Measurements from ENCODE around the gene FGD4. TPM values are rescaled to one million over a fixed set of nuclear protein-coding genes. Genes with fewer than 3 reads are reported as not detected.

The FGD4 gene
- total and polyA plus RNA-seq, 9 of the 15 experiments (the other 6 are each of a cell fraction or from before 2014, with no cell fraction given) = 0.05 to 0.51 (median 0.27) TPM

GRCh38 chr12:32536000-32536345 is 136.6 kb downstream of the FGD4 start:
- in situ Hi-C loops (cut with MboI) = no loop called here
- ChIA-PET CTCF (ENCODE audit: low intra/inter-chr PET ratio) (no interaction called here), POLR2A (interaction anchor here (0.7 to 1.4 kb wide), 2 partner anchors 10 to 13 kb away, joined by 3 read pairs; no protein-coding TSS in a partner anchor)
- no peak for FAIRE-seq
- Histone ChIP-seq H3K27ac (ENCODE audit: extremely low read depth, low read depth, low read length) (no peak overlapping the region), H3K4me1 (replicated peaks in 1 of 2; ENCODE audit: control insufficient read depth in 2 of 2, insufficient read depth in 2 of 2, low read length in 2 of 2) (no peaks in the 10 kb centered on the region), H3K9me3 (replicated peaks; ENCODE audit: control insufficient read depth, insufficient read depth, low read depth, low read length) (no peaks in the 10 kb centered on the region), H3K36me3 (ENCODE audit: control insufficient read depth, insufficient read depth, low read length) (no peaks in the 10 kb centered on the region), H3K4me3 (no peak overlapping the region), H3K9me1 (ENCODE audit: control insufficient read depth, insufficient read depth, low read length) (no peaks in the 10 kb centered on the region), H3K9ac (ENCODE audit: insufficient read depth in 1 of 2, low read depth in 2 of 2, low read length in 2 of 2) (no peak overlapping the region), H4K20me1 (replicated peaks; ENCODE audit: control insufficient read depth, insufficient read depth, low read length) (no peaks in the 10 kb centered on the region), H3K4me2 (ENCODE audit: insufficient read depth, low read length) (no peak overlapping the region), H3K79me2 (ENCODE audit: control insufficient read depth, insufficient read depth, low read length) (no peaks in the 10 kb centered on the region), H2AFZ (ENCODE audit: low read depth, low read length) (no peak overlapping the region), H3K27me3 (ENCODE audit: control insufficient read depth in 2 of 2, insufficient read depth in 2 of 2, low read length in 2 of 2) (peaks cover 12 to 22% of the 10 kb centered on the region in 2 experiments; a peak in 2 of 5 replicates)
- TF ChIP-seq NCOA2 (IDR thresholded peaks at IDR 0.05; ENCODE audit: partially characterized antibody in 2 of 2) (no peak), TGIF2 (CRISPR knock-in tag; IDR thresholded peaks at IDR 0.05) (no peak), KDM5B (IDR thresholded peaks at IDR 0.05; ENCODE audit: insufficient replicate concordance, low read depth, low read length) (no peak), POLR2G (IDR thresholded peaks at IDR 0.05; ENCODE audit: low read depth, low read length) (no peak), ZNF561 (CRISPR knock-in tag; conservative IDR thresholded peaks at IDR 0.05) (no peak), PRMT5 (CRISPR knock-in tag; IDR thresholded peaks at IDR 0.05) (no peak), BCLAF1 (IDR thresholded peaks at IDR 0.05; ENCODE audit: borderline replicate concordance in 1 of 2, control insufficient read depth in 1 of 2, low read depth in 2 of 2, low read length in 1 of 2) (no peak), SNRNP70 (optimal IDR thresholded peaks at IDR 0.05; ENCODE audit: low read depth, low read length) (no peak), SAP30 (IDR thresholded peaks at IDR 0.05; ENCODE audit: borderline replicate concordance, insufficient read depth, low read depth, low read length, poor library complexity, severe bottlenecking) (no peak), FOS (IDR thresholded peaks at IDR 0.05; ENCODE audit: extremely low read depth, insufficient read length) (no peak)
- TF ChIP-seq, protein P1, sequence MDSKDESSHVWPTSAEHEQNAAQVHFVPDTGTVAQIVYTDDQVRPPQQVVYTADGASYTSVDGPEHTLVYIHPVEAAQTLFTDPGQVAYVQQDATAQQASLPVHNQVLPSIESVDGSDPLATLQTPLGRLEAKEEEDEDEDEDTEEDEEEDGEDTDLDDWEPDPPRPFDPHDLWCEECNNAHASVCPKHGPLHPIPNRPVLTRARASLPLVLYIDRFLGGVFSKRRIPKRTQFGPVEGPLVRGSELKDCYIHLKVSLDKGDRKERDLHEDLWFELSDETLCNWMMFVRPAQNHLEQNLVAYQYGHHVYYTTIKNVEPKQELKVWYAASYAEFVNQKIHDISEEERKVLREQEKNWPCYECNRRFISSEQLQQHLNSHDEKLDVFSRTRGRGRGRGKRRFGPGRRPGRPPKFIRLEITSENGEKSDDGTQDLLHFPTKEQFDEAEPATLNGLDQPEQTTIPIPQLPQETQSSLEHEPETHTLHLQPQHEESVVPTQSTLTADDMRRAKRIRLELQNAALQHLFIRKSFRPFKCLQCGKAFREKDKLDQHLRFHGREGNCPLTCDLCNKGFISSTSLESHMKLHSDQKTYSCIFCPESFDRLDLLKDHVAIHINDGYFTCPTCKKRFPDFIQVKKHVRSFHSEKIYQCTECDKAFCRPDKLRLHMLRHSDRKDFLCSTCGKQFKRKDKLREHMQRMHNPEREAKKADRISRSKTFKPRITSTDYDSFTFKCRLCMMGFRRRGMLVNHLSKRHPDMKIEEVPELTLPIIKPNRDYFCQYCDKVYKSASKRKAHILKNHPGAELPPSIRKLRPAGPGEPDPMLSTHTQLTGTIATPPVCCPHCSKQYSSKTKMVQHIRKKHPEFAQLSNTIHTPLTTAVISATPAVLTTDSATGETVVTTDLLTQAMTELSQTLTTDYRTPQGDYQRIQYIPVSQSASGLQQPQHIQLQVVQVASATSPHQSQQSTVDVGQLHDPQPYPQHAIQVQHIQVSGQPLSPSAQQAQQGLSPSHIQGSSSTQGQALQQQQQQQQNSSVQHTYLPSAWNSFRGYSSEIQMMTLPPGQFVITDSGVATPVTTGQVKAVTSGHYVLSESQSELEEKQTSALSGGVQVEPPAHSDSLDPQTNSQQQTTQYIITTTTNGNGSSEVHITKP (IDR thresholded peaks at IDR 0.05; ENCODE audit: partially characterized antibody) = no peak
- intact Hi-C loops (cut with micrococcal nuclease) = no loop called here
- no peak for DNase-seq (ENCODE audit: extremely low read depth in 1 of 4, low spot score in 3 of 4)
- WGBS (ENCODE audit: insufficient coverage, low coverage, missing lambda C conversion rate) = 0% methylated on average over 1 of the region's 1 CpG
- no TSS peak for BruUV-seq (replicated peaks)
- ATAC-seq = no peak

Data from K562 (cell line).